ENCODE data around the gene IQGAP1.
"Not testable (repeated sequence)": the region's sequence is repeated elsewhere in the genome, so short reads cannot be mapped to it uniquely, and the experiment has no call there.

The IQGAP1 gene

DNA sequence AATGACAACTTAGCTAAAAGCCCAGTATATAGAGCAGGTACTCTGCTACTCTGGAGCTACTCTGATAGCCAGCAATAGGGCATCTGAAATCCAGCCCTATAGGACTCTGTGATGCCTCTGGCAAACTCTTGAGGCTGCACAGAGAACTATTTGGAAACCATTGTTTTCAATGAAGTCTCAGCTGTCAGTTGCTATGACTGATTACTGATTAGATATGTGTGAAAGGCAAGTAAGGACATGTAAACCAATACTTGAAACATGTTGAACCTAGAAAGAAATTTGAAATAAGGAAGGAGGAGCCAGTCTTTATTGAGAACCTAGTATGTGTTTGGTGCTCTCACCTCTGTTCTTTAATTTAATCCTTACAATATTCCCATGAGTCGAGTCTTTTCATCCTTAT, 101.5 kb downstream of the IQGAP1 start:
- DNase-seq: no peak

DNA sequence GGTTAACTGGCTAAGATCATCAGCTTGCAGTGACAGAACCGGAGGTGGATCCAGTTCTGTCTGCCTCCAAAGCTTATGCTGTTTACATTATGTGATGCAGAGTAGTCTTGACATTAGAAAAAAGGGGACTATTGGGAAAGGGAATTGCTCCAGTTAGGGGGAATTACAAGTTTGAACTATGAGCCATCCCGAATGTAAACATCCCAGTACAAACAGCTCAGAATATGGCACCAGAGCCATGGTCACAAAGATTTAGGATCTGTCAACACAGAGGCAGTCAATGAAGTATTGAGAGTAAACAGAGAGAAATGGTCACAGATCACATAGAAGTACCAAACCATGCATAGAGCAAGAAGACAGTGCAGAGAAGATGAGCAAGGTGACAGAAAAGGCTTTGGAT, 101.9 kb downstream of the IQGAP1 start:
- DNase-seq: no peak

DNA sequence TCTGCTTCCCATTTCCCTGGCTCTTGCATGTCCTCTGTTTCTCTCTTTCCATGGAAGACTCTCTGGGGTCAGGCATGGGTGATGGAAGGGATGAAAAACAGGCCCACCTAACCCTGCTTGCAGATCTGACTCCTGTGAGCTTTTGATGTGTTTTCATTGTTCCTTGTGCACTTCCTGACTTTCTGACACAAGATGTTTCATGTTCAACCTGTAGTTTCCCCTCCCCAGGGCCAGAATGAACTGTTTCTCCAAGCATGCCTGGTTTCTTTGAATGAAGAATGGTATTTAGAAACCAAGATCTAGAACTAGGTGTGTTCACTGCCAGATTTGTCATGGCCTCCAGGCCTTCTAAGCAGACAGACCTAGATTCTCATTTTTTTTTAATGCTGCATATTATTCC, 105.6 kb downstream of the IQGAP1 start:
- DNase-seq: no peak

DNA sequence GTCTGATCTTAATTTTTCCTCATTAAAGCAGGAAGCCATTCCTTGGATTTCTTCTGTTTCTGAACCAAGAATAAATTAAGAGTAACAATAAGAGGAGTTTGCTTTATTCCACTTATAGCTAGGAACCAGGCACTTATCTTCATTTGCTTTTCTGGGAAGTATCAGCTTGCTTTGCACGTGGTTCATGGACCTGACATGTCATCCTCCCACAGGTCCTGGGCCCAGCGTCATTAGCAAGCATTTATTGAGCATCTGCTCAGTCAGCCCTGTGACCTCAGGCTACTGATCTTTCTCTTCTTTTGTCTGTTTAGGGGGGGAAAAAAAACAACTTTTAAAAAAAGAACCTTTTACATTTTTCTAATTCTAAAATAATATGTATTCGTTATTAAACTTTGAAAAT, 107.0 kb downstream of the IQGAP1 start:
- no peak for DNase-seq

DNA sequence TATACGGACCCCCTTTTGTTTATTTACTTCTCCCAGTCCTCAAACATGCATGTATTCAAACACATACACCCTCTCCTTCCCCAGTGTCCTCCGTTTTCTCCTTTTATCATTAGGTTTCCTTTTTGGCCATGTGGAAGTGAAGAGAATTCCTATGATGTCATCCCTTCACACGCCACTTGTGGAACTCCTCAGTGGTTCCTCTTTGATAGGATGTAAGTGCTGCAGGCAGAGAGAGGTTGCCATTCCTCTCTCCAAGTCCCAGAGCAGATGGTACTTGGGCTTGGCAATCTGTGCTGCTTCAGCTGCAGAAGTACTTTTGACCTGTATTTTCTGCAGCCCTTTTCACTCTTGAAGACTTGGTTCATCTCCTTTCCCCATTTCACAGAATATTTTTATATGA, 108.7 kb downstream of the IQGAP1 start:
- no peak for DNase-seq

DNA sequence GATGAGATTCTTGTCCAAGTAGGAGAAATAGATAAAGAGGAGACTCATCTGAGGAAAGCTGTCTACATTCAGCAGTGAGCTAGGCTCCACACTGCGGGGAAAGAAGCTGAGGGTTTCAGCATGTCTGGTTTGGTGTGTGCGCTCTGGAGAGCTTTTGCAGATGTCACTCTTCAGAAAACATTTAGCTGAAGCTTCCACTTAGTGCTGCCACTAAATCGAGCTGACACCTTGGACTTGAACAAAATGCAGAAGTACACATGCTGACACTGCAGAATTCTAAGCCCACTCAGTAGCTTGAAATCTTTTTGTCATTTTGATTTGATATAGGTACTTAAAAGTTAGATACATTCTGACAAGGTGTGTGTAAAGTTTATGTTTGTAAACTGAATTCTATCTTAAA, 109.3 kb downstream of the IQGAP1 start:
- no peak for DNase-seq

DNA sequence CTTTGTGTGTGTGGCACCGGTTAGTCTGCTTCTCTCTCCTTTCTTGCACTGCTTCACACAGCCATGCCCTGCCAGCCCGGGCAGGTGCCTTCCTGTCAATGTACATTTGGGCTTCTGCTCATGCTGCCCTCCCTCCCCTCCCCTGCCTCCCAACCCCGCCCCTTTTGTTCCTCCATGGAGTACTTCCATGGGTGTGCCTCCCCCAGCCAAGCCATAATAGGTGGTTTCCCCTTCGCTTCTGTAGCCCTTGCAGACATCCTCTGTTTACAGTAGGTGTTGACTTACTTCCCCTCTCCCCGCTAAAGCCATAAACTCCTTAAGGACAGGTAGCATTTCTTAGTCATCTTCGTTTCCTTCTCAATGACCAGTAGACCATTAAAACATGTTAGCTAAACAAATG, 109.9 kb downstream of the IQGAP1 start:
- no peak for DNase-seq

DNA sequence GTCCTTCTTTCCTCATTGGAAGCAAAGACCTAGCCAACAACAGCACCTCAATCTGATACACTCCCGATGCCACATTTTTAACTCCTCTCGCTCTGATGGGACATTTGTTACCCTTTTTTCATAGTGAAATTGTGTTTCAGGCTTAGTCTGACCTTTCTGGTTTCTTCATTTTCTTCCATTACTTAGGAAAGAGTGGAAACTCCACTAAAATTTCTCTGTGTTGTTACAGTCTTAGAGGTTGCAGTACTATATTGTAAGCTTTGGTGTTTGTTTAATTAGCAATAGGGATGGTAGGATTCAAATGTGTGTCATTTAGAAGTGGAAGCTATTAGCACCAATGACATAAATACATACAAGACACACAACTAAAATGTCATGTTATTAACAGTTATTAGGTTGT, 112.1 kb downstream of the IQGAP1 start:
- DNase-seq: no peak

DNA sequence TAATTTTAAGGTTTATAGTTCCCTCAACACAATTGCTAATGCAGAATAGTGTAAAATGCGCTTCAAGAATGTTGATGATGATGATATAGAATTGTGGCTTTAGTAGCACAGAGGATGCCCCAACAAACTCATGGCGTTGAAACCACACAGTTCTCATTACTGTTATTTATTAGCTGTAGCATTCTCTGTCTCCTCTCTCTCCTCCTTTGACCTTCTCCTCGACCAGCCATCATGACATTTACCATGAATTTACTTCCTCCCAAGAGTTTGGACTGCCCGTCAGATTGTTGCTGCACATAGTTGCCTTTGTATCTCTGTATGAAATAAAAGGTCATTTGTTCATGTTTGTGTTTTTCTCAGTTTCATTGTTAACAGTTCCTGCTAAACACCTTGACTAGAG, 113.9 kb downstream of the IQGAP1 start:
- DNase-seq: no peak

DNA sequence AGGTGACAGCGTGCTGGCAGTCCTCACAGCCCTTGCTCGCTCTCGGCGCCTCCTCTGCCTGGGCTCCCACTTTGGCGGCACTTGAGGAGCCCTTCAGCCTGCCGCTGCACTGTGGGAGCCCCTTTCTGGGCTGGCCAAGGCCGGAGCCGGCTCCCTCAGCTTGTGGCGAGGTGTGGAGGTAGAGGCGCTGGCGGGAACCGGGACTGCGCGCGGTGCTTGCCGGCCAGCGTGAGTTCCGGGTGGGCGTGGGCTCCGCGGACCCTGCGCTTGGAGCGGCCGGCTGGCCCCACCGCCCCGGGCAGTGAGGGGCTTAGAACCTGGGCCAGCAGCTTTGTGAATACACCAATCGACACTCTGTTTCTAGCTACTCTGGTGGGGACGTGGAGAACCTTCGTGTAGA, 122.7 kb downstream of the IQGAP1 start:
- not testable (repeated sequence) for DNase-seq

DNA sequence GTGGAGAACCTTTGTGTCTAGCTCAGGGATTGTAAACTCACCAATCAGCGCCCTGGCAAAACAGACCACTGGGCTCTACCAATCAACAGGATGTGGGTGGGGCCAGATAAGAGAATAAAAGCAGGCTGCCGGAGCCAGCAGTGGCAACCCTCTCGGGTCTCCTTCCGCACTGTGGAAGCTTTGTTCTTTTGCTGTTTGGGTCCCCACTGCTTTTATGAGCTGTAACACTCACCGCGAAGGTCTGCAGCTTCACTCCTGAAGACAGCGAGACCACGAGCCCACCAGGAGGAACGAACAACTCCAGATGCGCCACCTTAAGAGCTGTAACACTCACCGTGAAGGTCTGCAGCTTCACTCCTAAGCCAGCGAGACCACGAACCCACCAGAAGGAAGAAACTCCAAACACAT, 123.2 kb downstream of the IQGAP1 start:
- DNase-seq: peak; percentile 29

DNA sequence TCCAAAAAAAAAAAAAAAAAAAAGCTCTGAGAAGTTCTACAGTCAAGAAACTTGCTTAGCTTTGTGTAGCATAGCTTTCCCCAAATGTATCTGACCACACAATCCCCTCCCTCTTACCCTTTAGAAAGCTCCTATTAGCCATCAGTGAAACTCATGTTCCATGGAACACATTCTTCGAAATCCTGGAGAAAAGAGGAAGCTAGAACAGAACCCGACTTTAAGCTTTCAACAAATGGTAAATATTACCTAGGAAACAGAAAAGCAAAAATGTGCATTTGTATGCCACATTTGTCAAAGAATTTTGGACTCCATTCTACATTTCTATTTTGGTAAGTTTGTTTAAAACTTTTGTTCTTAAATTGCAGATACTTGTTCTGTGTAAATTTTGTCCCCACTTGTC, 124.2 kb downstream of the IQGAP1 start:
- no peak for DNase-seq

DNA sequence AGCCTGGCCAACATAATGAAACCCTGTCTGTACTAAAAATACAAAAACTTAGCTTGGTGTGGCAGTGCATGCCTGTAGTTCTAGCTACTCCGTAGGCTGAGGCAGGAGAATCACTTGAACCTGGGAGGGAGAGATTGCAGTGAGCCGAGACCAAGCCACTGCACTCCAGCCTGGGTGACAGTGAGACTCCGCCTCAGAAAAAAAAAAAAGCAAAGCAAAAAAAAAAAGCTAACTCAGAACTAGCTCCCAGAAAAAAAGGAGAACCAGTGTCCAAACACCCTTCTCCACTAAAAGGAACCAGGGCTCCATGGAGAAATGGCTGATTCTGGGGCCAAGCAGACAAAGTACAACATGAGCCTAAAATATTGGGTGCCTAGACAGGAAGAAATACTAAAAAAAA, 124.9 kb downstream of the IQGAP1 start:
- no peak for DNase-seq

DNA sequence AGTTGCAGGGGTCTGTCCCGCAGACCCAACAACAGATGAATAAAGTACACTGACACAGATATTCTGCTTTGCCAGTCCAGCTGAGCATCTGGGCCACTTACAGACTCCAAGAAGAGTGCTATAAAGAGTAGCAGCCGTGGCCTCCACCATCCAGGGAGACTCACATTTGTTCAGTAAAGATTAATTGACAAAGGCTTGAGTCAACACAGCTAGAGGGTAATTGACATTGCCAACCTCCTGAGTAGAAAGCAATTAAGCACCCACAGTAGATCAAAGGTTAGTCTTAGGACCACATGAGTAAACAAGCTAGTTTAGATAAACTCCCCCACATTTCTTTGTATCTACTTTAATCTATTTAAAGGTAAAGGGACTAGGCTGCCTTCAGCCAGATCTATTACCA, 125.4 kb downstream of the IQGAP1 start:
- no peak for DNase-seq

DNA sequence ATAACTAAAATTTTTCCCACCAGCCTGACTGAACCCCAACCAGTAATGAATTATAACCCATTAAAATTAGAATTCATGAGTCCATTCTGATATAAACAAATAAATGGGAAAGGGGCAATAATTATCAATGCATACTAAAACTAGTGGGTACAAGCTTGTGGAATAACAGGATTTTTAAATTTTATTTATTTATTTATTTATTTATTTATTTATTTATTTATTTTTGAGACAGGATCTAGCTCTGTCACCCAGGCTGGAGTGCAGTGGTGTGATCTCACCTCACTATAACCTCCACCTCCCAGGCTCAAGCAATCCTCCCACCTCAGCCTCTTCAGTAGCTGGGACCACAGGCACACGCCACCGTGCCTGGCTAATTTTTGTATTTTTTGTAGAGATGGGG, 125.9 kb downstream of the IQGAP1 start:
- DNase-seq: not testable (repeated sequence)

DNA sequence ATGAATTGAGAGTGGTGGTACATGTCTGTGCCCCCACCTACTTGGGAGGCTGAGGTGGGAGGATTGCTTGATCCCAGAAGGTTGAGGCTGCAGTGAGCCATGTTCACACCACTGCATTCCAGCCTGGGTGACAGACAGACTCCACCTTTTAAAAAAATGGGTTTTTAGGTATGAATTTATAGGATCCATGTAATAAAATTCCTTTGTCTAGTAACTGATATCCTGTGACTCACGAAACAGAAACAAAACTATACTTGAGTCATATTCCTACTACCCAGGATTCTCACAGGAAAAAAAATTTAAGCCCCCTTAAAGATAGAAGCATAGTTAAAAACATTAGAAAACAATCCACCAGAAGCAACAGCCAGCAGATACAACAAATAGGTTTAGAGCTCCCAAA, 131.6 kb downstream of the IQGAP1 start:
- DNase-seq: no peak

DNA sequence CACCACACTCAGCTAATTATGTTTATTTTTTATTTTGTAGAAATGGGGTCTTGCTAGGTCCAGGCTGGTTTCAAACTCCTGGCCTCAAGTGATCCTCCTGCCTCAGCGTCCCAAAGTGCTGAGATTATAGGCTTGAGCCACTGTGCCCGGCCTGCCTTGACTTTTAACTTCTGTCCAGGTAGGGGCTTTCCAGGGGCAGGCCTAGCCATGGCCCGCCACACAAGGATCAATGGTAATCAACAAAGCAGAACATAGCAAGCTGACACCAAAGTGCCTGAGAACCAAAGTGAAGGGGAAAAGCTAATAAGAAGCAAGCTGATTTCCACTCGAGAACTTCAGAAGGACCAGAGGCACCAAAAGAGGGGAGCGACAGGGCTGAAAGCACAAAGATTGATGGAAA, 132.3 kb downstream of the IQGAP1 start:
- DNase-seq: no peak

DNA sequence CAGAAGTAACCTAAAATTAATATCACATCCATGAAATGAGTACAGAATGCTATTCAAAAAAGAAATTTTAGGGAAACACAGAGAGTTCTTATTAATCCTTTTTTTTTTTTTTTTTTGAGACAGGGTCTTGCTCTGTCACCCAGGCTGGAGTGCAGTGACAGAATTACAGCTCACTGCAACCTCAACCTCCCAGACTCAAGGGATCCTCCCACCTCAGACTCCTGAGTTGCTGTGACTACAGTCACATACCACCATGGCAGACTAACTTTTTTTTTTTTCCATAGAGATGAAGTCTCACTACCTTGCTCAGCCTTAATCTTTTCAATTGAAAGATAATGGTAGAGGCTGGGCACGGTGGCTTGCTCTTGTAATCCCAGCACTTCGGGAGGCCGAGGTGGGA, 135.3 kb downstream of the IQGAP1 start:
- DNase-seq: no peak

DNA sequence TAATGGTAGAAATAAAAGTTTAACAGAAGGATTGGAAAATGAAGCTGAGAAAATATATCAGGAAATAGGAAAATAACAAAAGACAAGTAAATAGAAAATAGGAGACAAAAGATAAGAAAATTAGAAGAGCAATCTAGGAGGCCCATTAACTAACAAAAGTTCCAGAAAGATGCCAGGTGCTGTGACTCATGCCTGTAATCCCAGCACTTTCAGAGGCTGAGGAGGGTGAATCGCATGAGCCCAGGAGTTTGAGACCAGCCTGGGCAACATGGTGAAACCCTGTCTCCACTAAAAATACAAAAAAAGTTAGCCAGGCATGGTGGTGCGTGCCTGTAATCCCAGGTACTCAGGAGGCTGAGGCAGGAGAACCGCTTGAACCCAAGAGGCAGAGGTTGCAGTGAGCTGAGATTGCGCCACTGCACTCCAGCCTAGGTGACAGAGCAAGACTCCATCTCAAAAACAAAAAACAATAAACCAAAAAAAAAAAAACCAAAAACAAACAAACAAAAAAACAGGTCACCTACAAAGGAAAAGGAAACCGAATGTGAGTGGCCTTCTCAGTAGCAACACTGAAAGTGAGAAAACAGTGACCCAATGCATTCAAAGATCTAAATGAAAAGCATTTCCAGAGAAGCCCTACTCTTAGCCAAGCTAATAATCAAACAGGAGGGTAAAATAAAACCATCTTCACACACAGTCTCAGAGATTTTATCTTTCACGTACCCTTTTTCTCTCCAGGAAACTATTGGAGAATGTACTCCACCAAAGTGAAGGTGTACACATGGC, 136.2 kb downstream of the IQGAP1 start:
- not testable (repeated sequence) for DNase-seq

DNA sequence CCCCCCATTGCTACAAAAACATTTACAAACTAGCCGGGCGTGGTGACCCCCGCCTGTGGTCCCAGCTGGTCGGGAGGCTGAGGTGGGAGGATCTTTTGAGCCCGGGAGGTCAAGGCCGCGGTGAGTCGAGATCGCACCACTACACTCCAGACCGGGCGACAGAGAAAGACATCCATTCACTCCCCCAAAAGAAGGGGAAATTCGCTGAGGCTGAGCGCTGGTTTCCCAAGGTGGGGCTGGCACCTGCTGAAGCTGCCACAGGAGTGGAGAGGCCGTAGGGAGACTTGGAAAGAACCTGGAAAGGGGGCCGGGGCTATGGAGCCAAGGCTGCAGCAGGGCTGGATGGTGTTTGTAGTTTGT, 140.9 kb downstream of the IQGAP1 start:
- no peak for DNase-seq

DNA sequence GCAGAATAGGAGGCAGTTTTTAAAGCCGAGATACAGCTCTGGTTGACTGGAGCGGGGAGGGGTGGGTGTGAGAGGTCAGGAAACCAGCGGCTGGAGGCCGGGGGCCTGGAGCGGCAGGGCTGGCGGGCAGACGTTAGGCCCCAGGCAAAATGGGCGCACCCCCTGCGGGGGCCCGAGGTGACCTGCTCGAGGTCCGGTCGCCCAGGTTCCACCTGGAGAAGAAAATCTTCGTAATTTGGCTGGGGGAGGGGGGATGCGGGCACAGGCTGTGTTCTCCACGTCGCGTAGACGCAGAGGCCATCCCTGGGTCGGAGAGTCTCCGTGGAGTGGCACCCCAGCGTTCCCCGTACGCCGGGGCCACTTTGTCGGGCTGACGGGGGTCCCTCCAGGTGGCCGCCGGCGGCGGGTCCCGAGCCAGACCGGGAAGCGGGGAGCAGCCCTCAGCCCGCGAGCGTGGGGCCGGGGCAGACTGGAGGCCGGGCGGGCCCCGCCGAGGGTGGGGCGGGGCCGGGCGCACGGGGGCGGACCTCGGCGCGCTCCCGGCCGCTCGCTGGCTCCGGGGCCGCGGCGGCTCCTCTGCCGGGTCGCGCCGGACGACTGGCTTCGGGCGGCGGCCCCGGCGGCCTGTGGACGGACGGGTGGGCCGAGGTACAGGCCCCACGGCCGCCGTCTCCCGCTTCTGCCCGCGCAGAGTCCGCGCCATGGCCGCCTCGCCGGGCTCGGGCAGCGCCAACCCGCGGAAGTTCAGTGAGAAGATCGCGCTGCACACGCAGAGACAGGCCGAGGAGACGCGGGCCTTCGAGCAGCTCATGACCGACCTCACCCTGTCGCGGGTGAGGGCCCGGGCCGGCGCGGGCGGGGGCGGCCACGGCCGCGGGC, 141.6 kb downstream of the IQGAP1 start, which contains the start of gene CRTC3:
CRTC3 (plus strand) TSS at position 553 of the 879 bp plus-strand sequence; CDS start at position 702, 149 bp downstream.
- peak; percentile 77 for DNase-seq

DNA sequence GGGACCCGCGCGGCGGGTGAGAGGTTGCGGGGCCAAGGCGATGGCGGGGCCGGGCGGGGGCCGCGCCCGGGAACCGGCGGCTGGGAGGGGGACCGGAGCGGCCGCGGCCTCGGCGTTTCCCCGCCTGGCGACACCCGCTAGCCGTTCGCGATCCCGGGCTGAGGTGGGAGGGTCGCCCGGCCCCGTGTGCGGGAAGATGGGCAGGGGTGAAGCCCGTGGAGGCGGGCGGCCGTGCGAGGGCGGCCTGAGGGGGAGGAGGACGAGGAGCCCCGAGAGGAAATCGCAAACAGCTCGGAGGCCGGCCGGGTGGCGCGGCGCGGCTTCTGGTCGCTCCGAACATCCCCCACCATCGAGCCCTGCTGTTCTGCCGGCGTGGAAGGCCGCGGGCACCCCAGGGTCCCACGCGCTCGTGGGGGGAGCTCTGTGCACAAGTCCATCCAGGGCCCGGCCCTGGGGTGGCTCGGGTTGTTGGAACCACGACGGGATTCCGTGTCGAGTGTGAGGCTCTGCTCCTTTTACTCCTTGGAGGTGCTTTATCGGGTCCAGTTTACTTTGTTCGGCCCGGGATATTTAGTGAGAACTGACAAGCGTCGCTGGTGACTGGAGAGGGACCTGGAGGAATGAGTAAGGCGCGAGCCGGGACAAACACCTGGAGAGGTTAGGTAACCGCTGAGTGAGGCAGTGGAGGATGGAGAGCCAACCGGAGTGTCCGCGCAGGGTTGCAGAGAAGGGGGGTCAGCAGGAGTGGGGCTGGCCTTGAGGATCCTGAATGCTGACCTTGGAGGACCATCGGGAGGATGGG, 142.4 kb downstream of the IQGAP1 start:
- DNase-seq: no peak

DNA sequence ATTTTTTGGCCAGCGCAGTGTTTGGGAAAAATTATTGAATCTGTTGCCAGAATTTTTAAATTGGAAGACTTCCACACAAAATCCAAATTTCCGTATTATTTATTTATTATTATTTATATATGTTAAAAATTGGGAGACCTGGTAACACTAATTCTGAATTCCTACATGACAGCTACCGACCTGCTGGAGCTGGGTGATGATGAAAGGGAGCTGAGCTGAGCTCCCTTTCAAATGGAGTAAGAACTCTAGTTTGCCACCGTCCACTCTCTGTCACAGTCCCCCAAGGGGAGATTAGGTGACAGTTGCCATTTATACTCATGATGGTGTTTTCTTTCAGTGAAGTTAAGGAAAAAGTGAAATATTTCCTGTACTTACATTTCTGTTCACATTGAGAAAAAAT, 143.1 kb downstream of the IQGAP1 start:
- no peak for DNase-seq
